ENCODE measurements around the gene MRPS15.
"Not testable (repeated sequence)": the region's sequence is repeated elsewhere in the genome, so short reads cannot be mapped to it uniquely, and the experiment has no call there.

Gene MRPS15

GRCh38 chr1:36482724-36483388, 18.7 kb upstream of the MRPS15 start, which contains the start of gene CSF3R:
TSS of gene CSF3R (minus strand) at chr1:36482913. CDS start at chr1:36479496, 3,417 bp downstream.
- DNase-seq (ENCODE audit: low read depth) = no peak

- DNase-seq (ENCODE audit: low read depth) = no peak
These were observed 17.9 kb upstream of the MRPS15 start for GRCh38 chr1:36481771-36482723.

- no peak for DNase-seq (ENCODE audit: low read depth)
These were observed 16.9 kb upstream of the MRPS15 start for GRCh38 chr1:36481091-36481490.

GRCh38 chr1:36480161-36480560, 16.0 kb upstream of the MRPS15 start:
- DNase-seq (ENCODE audit: low read depth) = no peak

GRCh38 chr1:36479505-36480051, 15.4 kb upstream of the MRPS15 start:
- DNase-seq (ENCODE audit: low read depth) = no peak

- not testable (repeated sequence) for DNase-seq (ENCODE audit: low read depth)
These were observed 13.4 kb upstream of the MRPS15 start for GRCh38 chr1:36477615-36478014.

- DNase-seq (ENCODE audit: low read depth) = no peak
These were observed 12.8 kb upstream of the MRPS15 start for GRCh38 chr1:36476945-36477344.

- no peak for DNase-seq (ENCODE audit: low read depth)
These were observed 11.9 kb upstream of the MRPS15 start for GRCh38 chr1:36475910-36476604.

GRCh38 chr1:36475341-36475740, 11.2 kb upstream of the MRPS15 start:
- DNase-seq (ENCODE audit: low read depth) = no peak

GRCh38 chr1:36472656-36473055, 8.5 kb upstream of the MRPS15 start:
- no peak for DNase-seq (ENCODE audit: low read depth)

GRCh38 chr1:36471830-36472641, 7.9 kb upstream of the MRPS15 start:
- no peak for DNase-seq (ENCODE audit: low read depth)

- DNase-seq (ENCODE audit: low read depth) = no peak
These were observed 5.0 kb upstream of the MRPS15 start for GRCh38 chr1:36469163-36469562.

- DNase-seq (ENCODE audit: low read depth) = no peak
These were observed 3.7 kb upstream of the MRPS15 start for GRCh38 chr1:36467700-36468455.

- DNase-seq (ENCODE audit: low read depth) = no peak
These were observed 2.8 kb upstream of the MRPS15 start for GRCh38 chr1:36467027-36467410.

GRCh38 chr1:36466370-36467026, 2.3 kb upstream of the MRPS15 start:
- DNase-seq (ENCODE audit: low read depth) = no peak

GRCh38 chr1:36465731-36466369, 1.7 kb upstream of the MRPS15 start:
- no peak for DNase-seq (ENCODE audit: low read depth)

- no peak for DNase-seq (ENCODE audit: low read depth)
These were observed 615 bp upstream of the MRPS15 start for GRCh38 chr1:36464605-36465393.

- DNase-seq (ENCODE audit: low read depth) = no peak
These were observed 751 bp downstream of the MRPS15 start for GRCh38 chr1:36463463-36463802.

GRCh38 chr1:36458910-36459309, 5.3 kb downstream of the MRPS15 start:
- no peak for DNase-seq (ENCODE audit: low read depth)
